IMR-90 (cell line): Measurements from ENCODE around the gene PIP5K1B. TPM values are rescaled to one million over a fixed set of nuclear protein-coding genes. Genes with fewer than 3 reads are reported as not detected.

Experiments used
- ATAC-seq: fragments of 200-7000 bp; cut with Tn5 transposase; 2 replicates; pipeline ENCODE4 v1.9.1; 2020; ENCODE audit warnings: low read depth, mild to moderate bottlenecking, moderate library complexity
- BruUV-seq: library from RNA; stranded (reverse); fragments of 400-500 nt; replicated peaks from 2 replicates; lab custom pipeline; 2021; lab: Mats Ljungman, UMichigan
- CTCF ChIA-PET: fragments of 300-600 bp; formaldehyde crosslinking; extraction: SDS; loops from one replicate; lab custom pipeline; 2021; ENCODE audit warnings: antibody characterized with exemption; lab: Yijun Ruan, JAX
- POLR2A ChIA-PET: fragments of 300-600 bp; sonication (Branson Sonifier 250); formaldehyde crosslinking; loops from one replicate; lab custom pipeline; 2022; ENCODE audit warnings: antibody characterized with exemption; ENCODE audit not compliant: unreplicated experiment; lab: Charles Lee
- DNase-seq: peaks from one replicate; pipeline ENCODE4 v3.0.0; 2013
- H2AFZ ChIP-seq: replicated peaks from 2 replicates; pipeline ENCODE3; 2013; ENCODE audit warnings: low read length, mild to moderate bottlenecking; ENCODE audit not compliant: poor library complexity
- H2AK5ac ChIP-seq: 2 replicates; pipeline ENCODE4 v1.6.1; 2013; ENCODE audit warnings: low read depth, low read length, inconsistent platforms
- H2AK9ac ChIP-seq: replicated peaks from 2 replicates; pipeline ENCODE3; 2013; ENCODE audit warnings: mild to moderate bottlenecking, low read depth, low read length, moderate library complexity; ENCODE audit not compliant: poor library complexity
- H2BK120ac ChIP-seq: 2 replicates; pipeline ENCODE4 v1.6.1; 2013; ENCODE audit warnings: low read depth, low read length, inconsistent platforms
- H2BK15ac ChIP-seq: 3 replicates; pipeline ENCODE4 v1.6.1; 2013; ENCODE audit warnings: low read depth, low read length, inconsistent platforms
- H2BK20ac ChIP-seq: 2 replicates; pipeline ENCODE4 v1.6.1; 2013; ENCODE audit warnings: low read depth, mild to moderate bottlenecking, inconsistent platforms, low read length, moderate library complexity
- H2BK5ac ChIP-seq: 2 replicates; pipeline ENCODE4 v1.6.1; 2013; ENCODE audit warnings: mild to moderate bottlenecking, low read depth, low read length, inconsistent platforms; ENCODE audit not compliant: poor library complexity, severe bottlenecking
- H3K14ac ChIP-seq: replicated peaks from 2 replicates; pipeline ENCODE4 v1.6.1; 2013; ENCODE audit warnings: low read depth, low read length, inconsistent platforms
- H3K18ac ChIP-seq: 2 replicates; pipeline ENCODE4 v1.6.1; 2013; ENCODE audit warnings: low read depth, low read length, control low read depth
- H3K23ac ChIP-seq: 2 replicates; pipeline ENCODE4 v1.6.1; 2013; ENCODE audit warnings: low read depth, low read length, inconsistent platforms
- H3K27ac ChIP-seq: 2 replicates; pipeline ENCODE4 v1.5.1; 2013; ENCODE audit warnings: mild to moderate bottlenecking, control low read depth, low read length; ENCODE audit not compliant: insufficient read depth
- H3K27me3 ChIP-seq: 2 replicates; pipeline ENCODE4 v1.6.1; 2013; ENCODE audit warnings: low read length; ENCODE audit not compliant: control insufficient read depth, insufficient read depth
- H3K36me3 ChIP-seq: 2 replicates; pipeline ENCODE4 v1.6.1; 2013; ENCODE audit warnings: low read length, mixed read lengths; ENCODE audit not compliant: control insufficient read depth, insufficient read depth
- H3K4ac ChIP-seq: 2 replicates; pipeline ENCODE4 v1.6.1; 2013; ENCODE audit warnings: low read depth, low read length, inconsistent platforms
- H3K4me1 ChIP-seq: 2 replicates; pipeline ENCODE4 v1.6.1; 2013; ENCODE audit warnings: low read length, mixed read lengths; ENCODE audit not compliant: control insufficient read depth, insufficient read depth
- H3K4me2 ChIP-seq: 2 replicates; pipeline ENCODE4 v1.6.1; 2013; ENCODE audit warnings: low read depth, mild to moderate bottlenecking, control low read depth, low read length, moderate library complexity
- H3K4me3 ChIP-seq: 2 replicates; pipeline ENCODE4 v1.5.1; 2013; ENCODE audit warnings: low read depth, mild to moderate bottlenecking, control low read depth, low read length, moderate library complexity; ENCODE audit not compliant: insufficient read depth
- H3K56ac ChIP-seq: 2 replicates; pipeline ENCODE4 v1.6.1; 2013; ENCODE audit warnings: low read length, inconsistent platforms; ENCODE audit not compliant: insufficient read depth; ENCODE audit errors: extremely low read depth
- H3K79me1 ChIP-seq, 2 experiments: 2 replicates each; pipeline ENCODE4 v1.6.1; 2013; ENCODE audit warnings: low read length in 2 of 2, inconsistent platforms in 1 of 2, low read depth in 1 of 2
- H3K9ac ChIP-seq: 2 replicates; pipeline ENCODE4 v1.6.1; 2013; ENCODE audit warnings: low read depth, low read length, control low read depth
- H3K9me1 ChIP-seq: 2 replicates; pipeline ENCODE4 v1.6.1; 2013; ENCODE audit warnings: low read length, inconsistent platforms; ENCODE audit not compliant: insufficient read depth
- H3K9me3 ChIP-seq: 2 replicates; pipeline ENCODE4 v1.6.1; 2013; ENCODE audit warnings: low read length; ENCODE audit not compliant: control insufficient read depth, insufficient read depth
- H4K20me1 ChIP-seq: 2 replicates; pipeline ENCODE4 v1.6.1; 2013; ENCODE audit warnings: low read length, inconsistent platforms; ENCODE audit not compliant: insufficient read depth
- H4K5ac ChIP-seq: 2 replicates; pipeline ENCODE4 v1.6.1; 2013; ENCODE audit warnings: mild to moderate bottlenecking, low read depth, low read length, control low read depth
- H4K8ac ChIP-seq, 2 experiments: 2 replicates each; pipeline ENCODE4 v1.6.1; 2013; ENCODE audit warnings: low read depth in 2 of 2, low read length in 2 of 2, control low read depth in 1 of 2, inconsistent platforms in 1 of 2
- H4K91ac ChIP-seq: 2 replicates; pipeline ENCODE4 v1.6.1; 2013; ENCODE audit warnings: low read depth, low read length, inconsistent platforms; ENCODE audit not compliant: insufficient read depth
- BHLHE40 ChIP-seq: fragments of 150-350 bp; IDR thresholded peaks from 2 replicates; pipeline ENCODE4 v1.6.1; 2016; ENCODE audit warnings: mild to moderate bottlenecking, low read depth, low read length
- FOS ChIP-seq: fragments of 150-350 bp; IDR thresholded peaks from 2 replicates; pipeline ENCODE4 v1.6.1; 2016; ENCODE audit warnings: low read depth, low read length
- NFE2L2 ChIP-seq: fragments of 150-350 bp; IDR thresholded peaks from 2 replicates; pipeline ENCODE4 v1.6.1; 2016; ENCODE audit warnings: low read depth, mild to moderate bottlenecking, low read length
- WGBS, 2 experiments: methylation state at CpG; one replicate each; pipeline versions ENCODE4 v1.1.5 to v1.1.7; 2013; ENCODE audit warnings: missing lambda C conversion rate in 2 of 2; ENCODE audit not compliant: insufficient read length in 1 of 2; ENCODE audit errors: extremely low coverage in 2 of 2; 5-methylcytosine and 5-hydroxymethylcytosine counted together
- dilution Hi-C: fragments of 300-500 bp; cut with HindIII; formaldehyde crosslinking; loops from one replicate; pipeline ENCODE4 v1.14.3; 2018; ENCODE audit warnings: low sequenced_read_pairs; ENCODE audit not compliant: unreplicated experiment
- in situ Hi-C: fragments of 300-500 bp; cut with MboI; formaldehyde crosslinking; loops from 3 replicates; pipeline ENCODE4 v1.14.3; 2019; ENCODE audit warnings: low sequenced_read_pairs, inconsistent platforms, mixed read lengths
- intact Hi-C: fragments of 100-400 bp; cut with micrococcal nuclease; formaldehyde crosslinking; loops from 2 replicates; pipeline ENCODE4 v1.10.0; 2022
- polyA plus RNA-seq, 3 experiments: library from polyadenylated mRNA; depleted of rRNA; stranded (reverse); fragments of >200 nt; gene quantifications; 2 replicates each; pipeline ENCODE4 v1.2.3, GENCODE V29; 2012; ENCODE audit warnings: low replicate concordance in 1 of 3
- total RNA-seq: library from RNA; depleted of rRNA; stranded (reverse); fragments of >200 nt; gene quantifications from 2 replicates; pipeline ENCODE4 v1.2.3, GENCODE V29; 2012
- TF ChIP-seq, protein P1 (sequence below): fragments of 150-350 bp; IDR thresholded peaks from 2 replicates; pipeline ENCODE4 v1.6.1; 2017; ENCODE audit warnings: mild to moderate bottlenecking, antibody characterized with exemption, low read length, low read depth

Gene PIP5K1B
- total and polyA plus RNA-seq, 2 of the 4 experiments (the other 2 are of a cell fraction), result not detected

GRCh38 chr9:68719847-68720246 is 14.8 kb downstream of the PIP5K1B start:
- intact Hi-C loops (no loop called here), dilution Hi-C loops (no loop called here), in situ Hi-C loops (no loop called here)
- no peak overlapping the region for H2BK120ac ChIP-seq
- H3K18ac ChIP-seq, result no peak overlapping the region
- no peak for ATAC-seq
- H2BK5ac ChIP-seq, result no peak overlapping the region
- H3K9me1 ChIP-seq, result no peaks in the 10 kb centered on the region
- H3K9ac ChIP-seq, result no peak overlapping the region
- no peak overlapping the region for H3K23ac ChIP-seq
- no peak overlapping the region for H3K4me3 ChIP-seq
- H3K4ac ChIP-seq, result no peak overlapping the region
- no peaks in the 10 kb centered on the region; the same call in 1 of the 2 replicates for H3K27me3 ChIP-seq
- H4K8ac ChIP-seq, result no peak overlapping the region
- H2BK15ac ChIP-seq, result no peak overlapping the region
- DNase-seq, result no peak
- H3K27ac ChIP-seq, result no peak overlapping the region
- H2AK5ac ChIP-seq, result no peak overlapping the region
- no peaks in the 10 kb centered on the region for H3K36me3 ChIP-seq
- H2AFZ ChIP-seq, result no peak overlapping the region
- no peaks in the 10 kb centered on the region for H4K20me1 ChIP-seq
- H4K91ac ChIP-seq, result no peak overlapping the region
- ChIA-PET CTCF (interaction anchor here (0.7 kb wide), 1 partner anchor 94 kb away, joined by 3 read pairs; no protein-coding TSS in a partner anchor), POLR2A (no interaction called here)
- no peak overlapping the region for H2AK9ac ChIP-seq
- BruUV-seq, result no TSS peak
- H3K56ac ChIP-seq, result no peak overlapping the region
- H3K4me1 ChIP-seq, result no peaks in the 10 kb centered on the region
- no peak overlapping the region for H3K14ac ChIP-seq
- no peak overlapping the region for H4K5ac ChIP-seq
- no peak overlapping the region for H3K4me2 ChIP-seq
- no peaks in the 10 kb centered on the region for H3K9me3 ChIP-seq
- WGBS, 2 experiments, result no CpG with 5 or more reads among the region's 2 CpGs
- no peak overlapping the region for H2BK20ac ChIP-seq
- H3K79me1 ChIP-seq, result no peaks in the 10 kb centered on the region
- TF ChIP-seq FOS (no peak), NFE2L2 (no peak), BHLHE40 (no peak)
- TF ChIP-seq, protein P1, sequence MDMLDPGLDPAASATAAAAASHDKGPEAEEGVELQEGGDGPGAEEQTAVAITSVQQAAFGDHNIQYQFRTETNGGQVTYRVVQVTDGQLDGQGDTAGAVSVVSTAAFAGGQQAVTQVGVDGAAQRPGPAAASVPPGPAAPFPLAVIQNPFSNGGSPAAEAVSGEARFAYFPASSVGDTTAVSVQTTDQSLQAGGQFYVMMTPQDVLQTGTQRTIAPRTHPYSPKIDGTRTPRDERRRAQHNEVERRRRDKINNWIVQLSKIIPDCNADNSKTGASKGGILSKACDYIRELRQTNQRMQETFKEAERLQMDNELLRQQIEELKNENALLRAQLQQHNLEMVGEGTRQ, result no peak
